K562 (cell line): ENCODE data around the gene PRSS57. TPM values are rescaled to one million over a fixed set of nuclear protein-coding genes. Genes with fewer than 3 reads are reported as not detected.

Source experiments
- CAMTA2 ChIP-seq: fragments of 250-450 bp; sonication (Bioruptor Pico); conservative IDR thresholded peaks from 2 replicates; pipeline ENCODE4 v1.5.1; 2022
- CEBPG ChIP-seq, 3 experiments: fragments of 200-800 bp in 1 of 3; sonication (Bioruptor generic) in 1 of 3; sonication (generic) in 1 of 3; formaldehyde crosslinking in 1 of 3; IDR thresholded peaks in 2 of 3; conservative IDR thresholded peaks in 1 of 3; 2 replicates each; pipeline versions ENCODE4 v1.6.1 to v1.8.0; 2016 to 2022; ENCODE audit warnings: missing compliant biosample characterization in 2 of 3, missing genetic modification characterization in 2 of 3, mild to moderate bottlenecking in 1 of 3, missing genetic modification reagents in 1 of 3
- CREB3 ChIP-seq: fragments of 450-650 bp; conservative IDR thresholded peaks from 2 replicates; pipeline ENCODE4 v1.6.1; 2016; ENCODE audit warnings: missing genetic modification characterization, low read depth, mild to moderate bottlenecking, missing compliant biosample characterization, moderate library complexity
- CSDE1 ChIP-seq, 2 experiments: fragments of 450-650 bp; IDR thresholded peaks; 2 replicates each; pipeline ENCODE4 v1.6.1; 2016; ENCODE audit warnings: mild to moderate bottlenecking in 1 of 2
- CTBP1 ChIP-seq: fragments of 450-650 bp; IDR thresholded peaks from 2 replicates; pipeline ENCODE4 v1.6.1; 2016; ENCODE audit warnings: borderline replicate concordance
- DDX20 ChIP-seq: fragments of 450-650 bp; IDR thresholded peaks from 2 replicates; pipeline ENCODE4 v1.6.1; 2016; ENCODE audit warnings: missing genetic modification characterization, low read depth, mild to moderate bottlenecking, missing compliant biosample characterization, moderate library complexity
- GABPB1 ChIP-seq: sonication (generic); formaldehyde crosslinking; IDR thresholded peaks from 2 replicates; pipeline ENCODE4 v1.8.0; 2022; ENCODE audit warnings: mild to moderate bottlenecking, missing genetic modification reagents
- MEF2A ChIP-seq: IDR thresholded peaks from 2 replicates; pipeline ENCODE4 v1.6.1; 2011; ENCODE audit warnings: low read depth, mild to moderate bottlenecking, low read length, moderate library complexity; ENCODE audit not compliant: control insufficient read depth
- NFIC ChIP-seq: fragments of 450-650 bp; IDR thresholded peaks from 2 replicates; pipeline ENCODE4 v1.6.1; 2017; ENCODE audit warnings: mild to moderate bottlenecking, inconsistent platforms
- PHF21A ChIP-seq: fragments of 450-650 bp; IDR thresholded peaks from 2 replicates; pipeline ENCODE4 v1.6.1; 2017; ENCODE audit warnings: low read depth, borderline replicate concordance
- RAD21 ChIP-seq, 2 experiments: fragments of 250-450 bp in 1 of 2; fragments of 450-650 bp in 1 of 2; sonication (Bioruptor Pico) in 1 of 2; formaldehyde crosslinking in 1 of 2; IDR thresholded peaks in 1 of 2; conservative IDR thresholded peaks in 1 of 2; 2 replicates each; pipeline versions ENCODE4 v1.4.0 to v1.8.0; 2020 to 2022; ENCODE audit warnings: mild to moderate bottlenecking in 2 of 2, moderate library complexity in 1 of 2
- RBBP5 ChIP-seq: fragments of 200-600 bp; sonication (generic); IDR thresholded peaks from 2 replicates; pipeline ENCODE4 v1.6.1; 2012; ENCODE audit warnings: borderline replicate concordance, mild to moderate bottlenecking, low read length, control low read depth, inconsistent platforms; ENCODE audit not compliant: insufficient read depth, poor library complexity, severe bottlenecking
- SMARCA5 ChIP-seq: fragments of 450-650 bp; IDR thresholded peaks from 2 replicates; pipeline ENCODE4 v1.6.1; 2016
- STAT5A ChIP-seq: IDR thresholded peaks from 2 replicates; pipeline ENCODE4 v1.6.1; 2012; ENCODE audit warnings: low read length, inconsistent platforms, borderline replicate concordance
- TEAD1 ChIP-seq, 2 experiments: fragments of 450-650 bp in 1 of 2; sonication (generic) in 1 of 2; formaldehyde crosslinking; IDR thresholded peaks; 2 replicates each; pipeline versions ENCODE4 v1.4.0 to v1.8.0; 2020 to 2022; ENCODE audit warnings: mild to moderate bottlenecking in 2 of 2, missing genetic modification reagents in 1 of 2
- XRCC4 ChIP-seq: IDR thresholded peaks from one replicate; pipeline ENCODE4 v1.6.1; 2011; ENCODE audit not compliant: insufficient read depth, insufficient read length; ENCODE audit errors: extremely low read depth
- ZNF239 ChIP-seq: fragments of 250-450 bp; sonication (Bioruptor Pico); IDR thresholded peaks from 2 replicates; pipeline ENCODE4 v1.4.0; 2020; ENCODE audit warnings: mild to moderate bottlenecking
- ZNF282 ChIP-seq: sonication (generic); formaldehyde crosslinking; IDR thresholded peaks from 2 replicates; pipeline ENCODE4 v1.8.1; 2023; ENCODE audit warnings: missing genetic modification reagents
- ZNF830 ChIP-seq: fragments of 250-450 bp; sonication (Bioruptor Pico); IDR thresholded peaks from 2 replicates; pipeline ENCODE4 v1.5.0; 2021; ENCODE audit warnings: mild to moderate bottlenecking
- polyA plus RNA-seq, 8 experiments: library from polyadenylated mRNA; depleted of rRNA in 4 of 8; stranded (reverse) in 5 of 8; unstranded in 3 of 8; fragments of >200 nt; fragmentation: Nextera tagmentation in 2 of 8; fragmentation: Illumina TruSeq in 1 of 8; extraction: Ambion mirVana in 2 of 8; extraction: Trizol in 1 of 8; gene quantifications; 2 replicates each; pipeline versions ENCODE4 v1.2.1 to v1.2.3, GENCODE V29; 2011 to 2014; ENCODE audit warnings: inconsistent platforms in 1 of 8, missing spikeins in 1 of 8
- total RNA-seq, 7 experiments: library from RNA; depleted of rRNA in 6 of 7; stranded (reverse); fragments of >200 nt in 6 of 7; fragmentation: Illumina TruSeq in 2 of 7; extraction: Trizol in 2 of 7; gene quantifications; 2 replicates each; pipeline versions ENCODE4 v1.2.1 to v1.2.3, GENCODE V29; 2011 to 2021; ENCODE audit warnings: low replicate concordance in 1 of 7
- TF ChIP-seq, protein P1 (sequence below): fragments of 250-450 bp; sonication (Bioruptor Pico); IDR thresholded peaks from 2 replicates; pipeline ENCODE4 v1.4.0; 2020; ENCODE audit warnings: borderline replicate concordance
- TF ChIP-seq, protein P2 (sequence below): sonication (generic); formaldehyde crosslinking; IDR thresholded peaks from 2 replicates; pipeline ENCODE4 v1.8.0; 2023; ENCODE audit warnings: mild to moderate bottlenecking, missing genetic modification reagents
- TF ChIP-seq, protein P3 (sequence below), 2 experiments: IDR thresholded peaks in 1 of 2; conservative IDR thresholded peaks in 1 of 2; 2 replicates each; pipeline ENCODE4 v1.6.1; 2016; ENCODE audit warnings: low read depth in 2 of 2, mild to moderate bottlenecking in 1 of 2, missing compliant biosample characterization in 1 of 2, missing genetic modification characterization in 1 of 2, moderate library complexity in 1 of 2

The PRSS57 gene
- total and polyA plus RNA-seq, 9 of the 15 experiments (the other 6 are each of a cell fraction or from before 2014, with no cell fraction given) = 0.06 to 2.5 (median 1.3) TPM; not detected in 3

- TF ChIP-seq CEBPG (CRISPR knock-in tag; IDR thresholded peaks at IDR 0.05) (no peak), CEBPG (tag; conservative IDR thresholded peaks at IDR 0.05 in 1 of 2, IDR thresholded peaks at IDR 0.05 in 1 of 2) (no peak), SMARCA5 (peak; percentile 89), ZNF282 (no peak), XRCC4 (no peak), NFIC (peak; percentile 47), MEF2A (no peak), CREB3 (no peak), DDX20 (tag) (no peak), ZNF830 (no peak), PHF21A (no peak), TEAD1 (CRISPR knock-in tag; IDR thresholded peaks at IDR 0.05) (no peak), CSDE1 (IDR thresholded peaks at IDR 0.05) (no peak), GABPB1 (CRISPR knock-in tag) (no peak), RAD21 (CRISPR knock-in tag; conservative IDR thresholded peaks at IDR 0.05 in 1 of 2, IDR thresholded peaks at IDR 0.05 in 1 of 2) (peak in 1 of 2 experiments; percentile 45; a peak in 2 of 4 replicates), ZNF239 (CRISPR knock-in tag) (no peak), RBBP5 (no peak), CAMTA2 (CRISPR knock-in tag) (no peak), STAT5A (no peak), CTBP1 (no peak)
- TF ChIP-seq, protein P1, sequence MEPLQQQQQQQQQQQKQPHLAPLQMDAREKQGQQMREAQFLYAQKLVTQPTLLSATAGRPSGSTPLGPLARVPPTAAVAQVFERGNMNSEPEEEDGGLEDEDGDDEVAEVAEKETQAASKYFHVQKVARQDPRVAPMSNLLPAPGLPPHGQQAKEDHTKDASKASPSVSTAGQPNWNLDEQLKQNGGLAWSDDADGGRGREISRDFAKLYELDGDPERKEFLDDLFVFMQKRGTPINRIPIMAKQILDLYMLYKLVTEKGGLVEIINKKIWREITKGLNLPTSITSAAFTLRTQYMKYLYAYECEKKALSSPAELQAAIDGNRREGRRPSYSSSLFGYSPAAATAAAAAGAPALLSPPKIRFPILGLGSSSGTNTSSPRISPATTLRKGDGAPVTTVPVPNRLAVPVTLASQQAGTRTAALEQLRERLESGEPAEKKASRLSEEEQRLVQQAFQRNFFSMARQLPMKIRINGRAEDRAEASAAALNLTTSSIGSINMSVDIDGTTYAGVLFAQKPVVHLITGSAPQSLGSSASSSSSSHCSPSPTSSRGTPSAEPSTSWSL = no peak
- TF ChIP-seq, protein P2, sequence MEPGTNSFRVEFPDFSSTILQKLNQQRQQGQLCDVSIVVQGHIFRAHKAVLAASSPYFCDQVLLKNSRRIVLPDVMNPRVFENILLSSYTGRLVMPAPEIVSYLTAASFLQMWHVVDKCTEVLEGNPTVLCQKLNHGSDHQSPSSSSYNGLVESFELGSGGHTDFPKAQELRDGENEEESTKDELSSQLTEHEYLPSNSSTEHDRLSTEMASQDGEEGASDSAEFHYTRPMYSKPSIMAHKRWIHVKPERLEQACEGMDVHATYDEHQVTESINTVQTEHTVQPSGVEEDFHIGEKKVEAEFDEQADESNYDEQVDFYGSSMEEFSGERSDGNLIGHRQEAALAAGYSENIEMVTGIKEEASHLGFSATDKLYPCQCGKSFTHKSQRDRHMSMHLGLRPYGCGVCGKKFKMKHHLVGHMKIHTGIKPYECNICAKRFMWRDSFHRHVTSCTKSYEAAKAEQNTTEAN = no peak
- TF ChIP-seq, protein P3, sequence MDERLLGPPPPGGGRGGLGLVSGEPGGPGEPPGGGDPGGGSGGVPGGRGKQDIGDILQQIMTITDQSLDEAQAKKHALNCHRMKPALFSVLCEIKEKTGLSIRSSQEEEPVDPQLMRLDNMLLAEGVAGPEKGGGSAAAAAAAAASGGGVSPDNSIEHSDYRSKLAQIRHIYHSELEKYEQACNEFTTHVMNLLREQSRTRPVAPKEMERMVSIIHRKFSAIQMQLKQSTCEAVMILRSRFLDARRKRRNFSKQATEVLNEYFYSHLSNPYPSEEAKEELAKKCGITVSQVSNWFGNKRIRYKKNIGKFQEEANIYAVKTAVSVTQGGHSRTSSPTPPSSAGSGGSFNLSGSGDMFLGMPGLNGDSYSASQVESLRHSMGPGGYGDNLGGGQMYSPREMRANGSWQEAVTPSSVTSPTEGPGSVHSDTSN (CRISPR knock-in tag; IDR thresholded peaks at IDR 0.05; ENCODE audit: low read depth) = no peak
- TF ChIP-seq, protein P3 (tag; conservative IDR thresholded peaks at IDR 0.05; ENCODE audit: low read depth) = no peak
These were observed 42.4 kb upstream of the PRSS57 start (continued) for GRCh38 chr19:737591-738093.
